Gastrocnemius medialis (tissue), 4 donors: ENCODE data around the gene FHOD1.

Experiments used
- POLR2A ChIP-seq, 2 donors: fragments of 450-650 bp; IDR thresholded peaks; one replicate each; pipeline ENCODE4 v1.6.1; 2017; ENCODE audit warnings: antibody characterized with exemption in 2 of 2, mild to moderate bottlenecking in 2 of 2, moderate library complexity in 2 of 2
- TF ChIP-seq, protein P1 (sequence below), 5 experiments: fragments of 450-650 bp in 3 of 5; fragments of 200-600 bp in 2 of 5; sonication (generic) in 2 of 5; IDR thresholded peaks in 4 of 5; conservative IDR thresholded peaks in 1 of 5; 1 replicate in 4 of 5; 2 replicates in 1 of 5; pipeline ENCODE4 v1.5.1; 2016 to 2019; ENCODE audit warnings: antibody characterized with exemption in 5 of 5, mild to moderate bottlenecking in 3 of 5, moderate library complexity in 3 of 5

DNA sequence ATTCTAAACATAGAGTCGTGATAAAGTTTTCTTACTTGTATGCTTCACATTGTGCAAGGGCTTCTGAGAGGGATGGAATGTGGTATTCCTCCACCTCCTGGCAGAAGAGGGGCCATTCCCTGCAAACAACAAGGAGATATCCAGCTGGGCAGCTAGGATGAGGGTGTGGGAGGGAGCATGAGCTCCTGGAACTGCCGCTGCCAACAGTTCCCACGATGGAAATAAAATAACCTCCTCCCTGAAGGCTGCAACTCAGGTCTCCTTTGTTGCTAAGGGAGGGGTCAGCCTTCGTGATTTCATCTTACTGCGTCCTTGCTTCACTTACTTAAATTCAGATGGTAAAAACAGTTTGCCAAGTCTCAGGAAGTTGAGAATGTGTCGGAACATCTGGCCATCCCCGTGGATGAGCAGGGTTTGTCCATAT lies 47.7 kb upstream of the FHOD1 start:
- no peak for TF ChIP-seq POLR2A (IDR thresholded peaks at IDR 0.05)
- TF ChIP-seq, protein P1, sequence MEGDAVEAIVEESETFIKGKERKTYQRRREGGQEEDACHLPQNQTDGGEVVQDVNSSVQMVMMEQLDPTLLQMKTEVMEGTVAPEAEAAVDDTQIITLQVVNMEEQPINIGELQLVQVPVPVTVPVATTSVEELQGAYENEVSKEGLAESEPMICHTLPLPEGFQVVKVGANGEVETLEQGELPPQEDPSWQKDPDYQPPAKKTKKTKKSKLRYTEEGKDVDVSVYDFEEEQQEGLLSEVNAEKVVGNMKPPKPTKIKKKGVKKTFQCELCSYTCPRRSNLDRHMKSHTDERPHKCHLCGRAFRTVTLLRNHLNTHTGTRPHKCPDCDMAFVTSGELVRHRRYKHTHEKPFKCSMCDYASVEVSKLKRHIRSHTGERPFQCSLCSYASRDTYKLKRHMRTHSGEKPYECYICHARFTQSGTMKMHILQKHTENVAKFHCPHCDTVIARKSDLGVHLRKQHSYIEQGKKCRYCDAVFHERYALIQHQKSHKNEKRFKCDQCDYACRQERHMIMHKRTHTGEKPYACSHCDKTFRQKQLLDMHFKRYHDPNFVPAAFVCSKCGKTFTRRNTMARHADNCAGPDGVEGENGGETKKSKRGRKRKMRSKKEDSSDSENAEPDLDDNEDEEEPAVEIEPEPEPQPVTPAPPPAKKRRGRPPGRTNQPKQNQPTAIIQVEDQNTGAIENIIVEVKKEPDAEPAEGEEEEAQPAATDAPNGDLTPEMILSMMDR (IDR thresholded peaks at IDR 0.05 in 4 of 5, conservative IDR thresholded peaks at IDR 0.05 in 1 of 5), result no peak
